GM21786 (cell line): ENCODE results near the gene PLEKHM3.

Experiments
- ATAC-seq: cut with Tn5 transposase; IDR thresholded peaks from one replicate; pipeline ENCODE4 v1.9.1; 2021; ENCODE audit not compliant: unreplicated experiment

The PLEKHM3 gene

GRCh38 chr2:207867056-207867455, 158.3 kb downstream of the PLEKHM3 start:
- no peak for ATAC-seq

- ATAC-seq = no peak
Measured at GRCh38 chr2:207865210-207865609, 160.1 kb downstream of the PLEKHM3 start.

- no peak for ATAC-seq
Measured at GRCh38 chr2:207863345-207863744, 162.0 kb downstream of the PLEKHM3 start.

- no peak for ATAC-seq
Measured at GRCh38 chr2:207861789-207862188, 163.5 kb downstream of the PLEKHM3 start.

GRCh38 chr2:207860685-207861084, 164.6 kb downstream of the PLEKHM3 start:
- no peak for ATAC-seq

- no peak for ATAC-seq
Measured at GRCh38 chr2:207855591-207855990, 169.7 kb downstream of the PLEKHM3 start.

- no peak for ATAC-seq
Measured at GRCh38 chr2:207854484-207855440, 170.6 kb downstream of the PLEKHM3 start.

GRCh38 chr2:207852791-207853190, 172.5 kb downstream of the PLEKHM3 start:
- no peak for ATAC-seq

GRCh38 chr2:207849443-207849842, 175.9 kb downstream of the PLEKHM3 start:
- ATAC-seq = no peak

- ATAC-seq = no peak
Measured at GRCh38 chr2:207848545-207848928, 176.8 kb downstream of the PLEKHM3 start.

- ATAC-seq = no peak
Measured at GRCh38 chr2:207847807-207848544, 177.4 kb downstream of the PLEKHM3 start.

GRCh38 chr2:207847098-207847806, 178.1 kb downstream of the PLEKHM3 start:
- no peak for ATAC-seq

- ATAC-seq = no peak
Measured at GRCh38 chr2:207845202-207845864, 180.0 kb downstream of the PLEKHM3 start.

GRCh38 chr2:207844648-207845047, 180.7 kb downstream of the PLEKHM3 start:
- ATAC-seq = no peak

GRCh38 chr2:207840101-207840500, 185.2 kb downstream of the PLEKHM3 start:
- no peak for ATAC-seq

- ATAC-seq = no peak
Measured at GRCh38 chr2:207839575-207839974, 185.8 kb downstream of the PLEKHM3 start.

- no peak for ATAC-seq
Measured at GRCh38 chr2:207839028-207839427, 186.3 kb downstream of the PLEKHM3 start.

GRCh38 chr2:207836521-207837133, 188.7 kb downstream of the PLEKHM3 start:
- ATAC-seq = no peak

GRCh38 chr2:207835805-207836204, 189.5 kb downstream of the PLEKHM3 start:
- ATAC-seq = no peak

- ATAC-seq = peak; percentile 99
Measured at GRCh38 chr2:207833251-207833751, 192.0 kb downstream of the PLEKHM3 start.
